ENCODE measurements around the gene SYP. TPM values are rescaled to one million over a fixed set of nuclear protein-coding genes. Genes with fewer than 3 reads are reported as not detected.

The SYP gene
- total and polyA plus RNA-seq, 9 of the 15 experiments (the other 6 are each of a cell fraction or from before 2014, with no cell fraction given), result 0.48 to 5.1 (median 2.6) TPM

DNA sequence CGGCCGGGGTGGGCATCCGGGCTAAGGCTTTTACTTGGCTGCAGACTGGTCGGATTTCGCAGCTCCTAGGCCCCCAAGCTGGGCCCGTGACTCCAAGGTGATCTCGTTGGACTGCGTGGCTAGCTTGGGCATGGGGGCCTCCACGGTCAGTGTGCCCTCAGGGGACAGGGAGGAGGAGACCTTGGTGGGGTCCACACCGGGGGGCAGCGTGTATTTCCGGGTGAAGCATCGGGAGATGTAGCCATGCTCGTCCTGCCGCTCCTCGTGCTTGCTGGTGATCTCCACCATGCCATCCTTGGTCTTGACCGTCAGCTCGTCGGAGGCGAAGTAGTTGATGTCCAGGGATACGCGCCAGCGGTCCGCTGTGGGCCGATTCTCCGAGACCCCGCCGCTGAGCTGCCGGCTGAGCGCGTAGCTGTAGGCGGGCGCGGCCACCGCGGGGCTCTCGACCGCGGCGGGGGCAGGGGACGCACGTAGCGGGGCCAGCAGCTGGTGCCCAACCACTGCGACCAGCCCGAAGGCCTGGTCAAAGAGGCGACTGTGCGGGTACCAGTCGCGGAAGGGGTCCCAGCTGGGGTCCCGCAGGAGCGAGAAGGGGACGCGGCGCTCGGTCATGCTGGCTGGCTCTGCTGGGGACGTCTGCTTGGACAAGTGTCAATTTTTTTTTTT, 34.0 kb upstream of the SYP start:
- no peak overlapping the region for H3K4me2 ChIP-seq (ENCODE audit: insufficient read depth, low read length)
- in situ Hi-C loops (cut with MboI) (no loop called here), intact Hi-C loops (cut with micrococcal nuclease) (no loop called here)
- H3K9ac ChIP-seq (ENCODE audit: insufficient read depth in 1 of 2, low read depth in 2 of 2, low read length in 2 of 2), result peak overlapping the region in 1 of 2 experiments; percentile 26; a peak in 1 of 4 replicates
- ChIA-PET CTCF (ENCODE audit: low intra/inter-chr PET ratio) (no interaction called here), POLR2A (no interaction called here)
- H3K27me3 ChIP-seq (ENCODE audit: control insufficient read depth in 2 of 2, insufficient read depth in 2 of 2, low read length in 2 of 2), result no peaks in the 10 kb centered on the region
- no peak overlapping the region for H3K27ac ChIP-seq (ENCODE audit: extremely low read depth, low read depth, low read length)
- H3K79me2 ChIP-seq (ENCODE audit: control insufficient read depth, insufficient read depth, low read length), result peaks cover 23% of the 10 kb centered on the region
- no peaks in the 10 kb centered on the region for H4K20me1 ChIP-seq (replicated peaks; ENCODE audit: control insufficient read depth, insufficient read depth, low read length)
- no TSS peak for BruUV-seq (replicated peaks)
- ATAC-seq (no peak), FAIRE-seq (no peak), DNase-seq (ENCODE audit: extremely low read depth in 1 of 4, low spot score in 3 of 4) (no peak)
- 95% methylated on average over 14 of the region's 56 CpGs for WGBS (ENCODE audit: insufficient coverage, low coverage, missing lambda C conversion rate)
- H3K9me3 ChIP-seq (replicated peaks; ENCODE audit: control insufficient read depth, insufficient read depth, low read depth, low read length), result no peaks in the 10 kb centered on the region
- 0 out of 3 replicates have a peak, but pooled peaks cover 6% of the 10 kb centered on the region for H3K36me3 ChIP-seq (ENCODE audit: control insufficient read depth, insufficient read depth, low read length)
- no peak overlapping the region for H3K4me3 ChIP-seq
- TF ChIP-seq PPARD (CRISPR knock-in tag; IDR thresholded peaks at IDR 0.05) (no peak), SNRNP70 (optimal IDR thresholded peaks at IDR 0.05; ENCODE audit: low read depth, low read length) (no peak)
- TF ChIP-seq, protein P1, sequence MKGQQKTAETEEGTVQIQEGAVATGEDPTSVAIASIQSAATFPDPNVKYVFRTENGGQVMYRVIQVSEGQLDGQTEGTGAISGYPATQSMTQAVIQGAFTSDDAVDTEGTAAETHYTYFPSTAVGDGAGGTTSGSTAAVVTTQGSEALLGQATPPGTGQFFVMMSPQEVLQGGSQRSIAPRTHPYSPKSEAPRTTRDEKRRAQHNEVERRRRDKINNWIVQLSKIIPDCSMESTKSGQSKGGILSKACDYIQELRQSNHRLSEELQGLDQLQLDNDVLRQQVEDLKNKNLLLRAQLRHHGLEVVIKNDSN (CRISPR knock-in tag; IDR thresholded peaks at IDR 0.05), result no peak
- TF ChIP-seq, protein P2, sequence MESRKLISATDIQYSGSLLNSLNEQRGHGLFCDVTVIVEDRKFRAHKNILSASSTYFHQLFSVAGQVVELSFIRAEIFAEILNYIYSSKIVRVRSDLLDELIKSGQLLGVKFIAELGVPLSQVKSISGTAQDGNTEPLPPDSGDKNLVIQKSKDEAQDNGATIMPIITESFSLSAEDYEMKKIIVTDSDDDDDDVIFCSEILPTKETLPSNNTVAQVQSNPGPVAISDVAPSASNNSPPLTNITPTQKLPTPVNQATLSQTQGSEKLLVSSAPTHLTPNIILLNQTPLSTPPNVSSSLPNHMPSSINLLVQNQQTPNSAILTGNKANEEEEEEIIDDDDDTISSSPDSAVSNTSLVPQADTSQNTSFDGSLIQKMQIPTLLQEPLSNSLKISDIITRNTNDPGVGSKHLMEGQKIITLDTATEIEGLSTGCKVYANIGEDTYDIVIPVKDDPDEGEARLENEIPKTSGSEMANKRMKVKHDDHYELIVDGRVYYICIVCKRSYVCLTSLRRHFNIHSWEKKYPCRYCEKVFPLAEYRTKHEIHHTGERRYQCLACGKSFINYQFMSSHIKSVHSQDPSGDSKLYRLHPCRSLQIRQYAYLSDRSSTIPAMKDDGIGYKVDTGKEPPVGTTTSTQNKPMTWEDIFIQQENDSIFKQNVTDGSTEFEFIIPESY (CRISPR knock-in tag; IDR thresholded peaks at IDR 0.05), result 0 out of 2 replicates have a peak, but pooled peaks have one; percentile 44
- TF ChIP-seq, protein P3, sequence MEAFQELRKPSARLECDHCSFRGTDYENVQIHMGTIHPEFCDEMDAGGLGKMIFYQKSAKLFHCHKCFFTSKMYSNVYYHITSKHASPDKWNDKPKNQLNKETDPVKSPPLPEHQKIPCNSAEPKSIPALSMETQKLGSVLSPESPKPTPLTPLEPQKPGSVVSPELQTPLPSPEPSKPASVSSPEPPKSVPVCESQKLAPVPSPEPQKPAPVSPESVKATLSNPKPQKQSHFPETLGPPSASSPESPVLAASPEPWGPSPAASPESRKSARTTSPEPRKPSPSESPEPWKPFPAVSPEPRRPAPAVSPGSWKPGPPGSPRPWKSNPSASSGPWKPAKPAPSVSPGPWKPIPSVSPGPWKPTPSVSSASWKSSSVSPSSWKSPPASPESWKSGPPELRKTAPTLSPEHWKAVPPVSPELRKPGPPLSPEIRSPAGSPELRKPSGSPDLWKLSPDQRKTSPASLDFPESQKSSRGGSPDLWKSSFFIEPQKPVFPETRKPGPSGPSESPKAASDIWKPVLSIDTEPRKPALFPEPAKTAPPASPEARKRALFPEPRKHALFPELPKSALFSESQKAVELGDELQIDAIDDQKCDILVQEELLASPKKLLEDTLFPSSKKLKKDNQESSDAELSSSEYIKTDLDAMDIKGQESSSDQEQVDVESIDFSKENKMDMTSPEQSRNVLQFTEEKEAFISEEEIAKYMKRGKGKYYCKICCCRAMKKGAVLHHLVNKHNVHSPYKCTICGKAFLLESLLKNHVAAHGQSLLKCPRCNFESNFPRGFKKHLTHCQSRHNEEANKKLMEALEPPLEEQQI (IDR thresholded peaks at IDR 0.05), result no peak
- TF ChIP-seq, protein P4, sequence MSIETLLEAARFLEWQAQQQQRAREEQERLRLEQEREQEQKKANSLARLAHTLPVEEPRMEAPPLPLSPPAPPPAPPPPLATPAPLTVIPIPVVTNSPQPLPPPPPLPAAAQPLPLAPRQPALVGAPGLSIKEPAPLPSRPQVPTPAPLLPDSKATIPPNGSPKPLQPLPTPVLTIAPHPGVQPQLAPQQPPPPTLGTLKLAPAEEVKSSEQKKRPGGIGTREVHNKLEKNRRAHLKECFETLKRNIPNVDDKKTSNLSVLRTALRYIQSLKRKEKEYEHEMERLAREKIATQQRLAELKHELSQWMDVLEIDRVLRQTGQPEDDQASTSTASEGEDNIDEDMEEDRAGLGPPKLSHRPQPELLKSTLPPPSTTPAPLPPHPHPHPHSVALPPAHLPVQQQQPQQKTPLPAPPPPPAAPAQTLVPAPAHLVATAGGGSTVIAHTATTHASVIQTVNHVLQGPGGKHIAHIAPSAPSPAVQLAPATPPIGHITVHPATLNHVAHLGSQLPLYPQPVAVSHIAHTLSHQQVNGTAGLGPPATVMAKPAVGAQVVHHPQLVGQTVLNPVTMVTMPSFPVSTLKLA (conservative IDR thresholded peaks at IDR 0.05), result no peak
- H2AFZ ChIP-seq (ENCODE audit: low read depth, low read length), result no peak overlapping the region
- H3K4me1 ChIP-seq (replicated peaks in 1 of 2; ENCODE audit: control insufficient read depth in 2 of 2, insufficient read depth in 2 of 2, low read length in 2 of 2), result peaks cover 18 to 53% of the 10 kb centered on the region in 2 experiments; a peak in 4 of 5 replicates
- H3K9me1 ChIP-seq (ENCODE audit: control insufficient read depth, insufficient read depth, low read length), result no peaks in the 10 kb centered on the region
